ENCODE measurements around the gene CPEB4.
A peak's percentile ranks its signal among the peaks of the same experiment; 100 is the strongest.

CPEB4 gene

GRCh38 chr5:173887610-173888472, at the start of gene CPEB4:
CPEB4 (plus strand) TSS chr5:173888349; CDS start chr5:173889734, 1,385 bp downstream.
- peak; percentile 81 to 96 for DNase-seq (ENCODE audit: extremely low read depth in 1 of 2, low read depth in 1 of 2)

DNA sequence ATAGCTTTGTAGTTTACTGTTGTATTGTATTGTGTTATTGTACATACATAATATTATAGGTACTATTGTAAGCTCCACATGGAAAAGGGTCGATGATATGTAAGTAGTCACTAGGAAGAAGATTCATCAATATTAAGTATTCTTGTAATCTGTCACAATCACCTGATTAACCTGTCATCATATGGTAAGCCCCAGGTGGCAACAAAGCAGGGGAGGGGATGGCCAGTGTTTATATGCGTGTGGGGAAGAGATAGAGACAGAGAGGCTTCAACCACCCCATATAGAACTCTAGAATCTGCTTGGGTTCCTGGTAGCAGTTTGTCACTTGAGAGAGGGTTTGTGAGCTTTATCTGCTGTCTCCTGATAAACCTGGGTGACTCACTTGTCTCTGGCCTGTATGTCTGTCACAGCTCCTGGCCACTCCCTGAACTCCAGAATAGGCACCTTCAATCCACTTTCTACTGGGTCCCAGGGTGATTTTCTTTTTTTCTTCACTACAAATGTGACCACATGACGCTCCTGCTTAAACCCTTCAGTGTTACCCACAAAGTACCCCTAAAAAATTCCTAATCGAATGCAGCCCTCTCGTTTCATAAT, 48.9 kb upstream of the CPEB4 start:
- DNase-seq (ENCODE audit: extremely low read depth in 1 of 2, low read depth in 1 of 2) = no peak

DNA sequence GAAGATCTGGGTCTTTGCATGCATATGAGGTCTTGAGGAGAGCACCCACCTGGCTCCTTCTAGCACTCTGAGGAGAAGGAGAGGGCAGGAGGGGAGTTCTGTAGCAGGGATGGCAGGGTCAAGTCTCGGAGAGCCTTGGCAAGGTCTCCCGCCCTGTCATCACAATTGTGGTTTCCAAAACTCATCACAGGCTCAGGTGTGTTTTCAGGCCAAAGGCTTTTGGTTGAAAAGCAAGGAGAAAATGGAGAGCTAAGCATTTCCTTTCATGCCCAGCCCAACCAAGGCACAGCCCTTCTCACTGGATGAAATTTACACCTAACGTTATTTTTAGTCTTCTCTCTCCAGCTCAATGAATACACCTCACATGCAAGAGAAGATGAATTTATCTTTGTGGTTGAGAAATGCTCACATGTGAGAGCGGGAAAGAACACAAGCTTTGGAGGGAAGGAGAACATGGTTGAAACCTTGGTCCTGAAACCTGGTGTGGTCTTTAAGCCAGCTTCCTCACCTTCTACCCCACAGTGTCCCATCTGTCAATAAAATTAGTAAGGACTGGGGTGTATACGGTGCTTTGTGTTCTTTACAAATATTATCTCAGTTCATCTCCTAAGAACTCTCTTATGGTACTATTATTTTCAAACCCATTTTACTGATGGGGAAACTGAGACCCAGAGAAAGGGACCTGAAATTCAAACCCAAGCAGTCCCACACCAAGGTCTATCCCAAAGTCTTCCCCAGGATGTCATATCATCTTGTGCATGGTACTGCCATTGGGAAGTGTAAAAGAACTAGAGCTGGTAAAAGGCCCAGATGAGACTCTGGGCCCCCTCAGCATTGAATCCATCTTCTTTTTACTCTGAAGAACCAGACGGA, 47.8 kb upstream of the CPEB4 start:
- DNase-seq (ENCODE audit: extremely low read depth in 1 of 2, low read depth in 1 of 2) = no peak

GRCh38 chr5:173841710-173842109, 46.4 kb upstream of the CPEB4 start:
- DNase-seq (ENCODE audit: extremely low read depth in 1 of 2, low read depth in 1 of 2) = no peak

GRCh38 chr5:173843794-173844193, 44.4 kb upstream of the CPEB4 start:
- no peak for DNase-seq (ENCODE audit: extremely low read depth in 1 of 2, low read depth in 1 of 2)

GRCh38 chr5:173845321-173845720, 42.8 kb upstream of the CPEB4 start:
- DNase-seq (ENCODE audit: extremely low read depth in 1 of 2, low read depth in 1 of 2) = no peak

GRCh38 chr5:173846929-173847501, 41.1 kb upstream of the CPEB4 start:
- no peak for DNase-seq (ENCODE audit: extremely low read depth in 1 of 2, low read depth in 1 of 2)

- DNase-seq (ENCODE audit: extremely low read depth in 1 of 2, low read depth in 1 of 2) = no peak
Observed at GRCh38 chr5:173848986-173849596, 39.1 kb upstream of the CPEB4 start.

DNA sequence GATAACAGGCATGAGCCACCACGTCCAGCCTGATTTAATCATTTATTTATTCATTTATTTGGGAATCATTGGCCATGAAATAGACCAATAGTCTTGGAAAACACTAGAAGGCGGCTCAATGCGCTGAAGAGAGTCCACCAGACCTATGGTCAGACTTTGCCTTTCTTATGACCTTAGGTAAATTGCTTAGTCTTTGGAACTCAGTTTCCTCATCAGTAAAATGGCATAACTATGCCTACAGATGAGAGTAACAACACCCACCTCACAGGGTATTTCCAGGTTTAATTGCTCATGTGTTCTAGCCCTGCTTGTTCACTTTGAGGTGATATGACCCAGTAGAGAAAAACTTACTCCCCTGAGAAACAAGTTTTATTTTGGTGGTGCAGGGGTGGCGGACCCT, 38.2 kb upstream of the CPEB4 start:
- DNase-seq (ENCODE audit: extremely low read depth in 1 of 2, low read depth in 1 of 2) = no peak

DNA sequence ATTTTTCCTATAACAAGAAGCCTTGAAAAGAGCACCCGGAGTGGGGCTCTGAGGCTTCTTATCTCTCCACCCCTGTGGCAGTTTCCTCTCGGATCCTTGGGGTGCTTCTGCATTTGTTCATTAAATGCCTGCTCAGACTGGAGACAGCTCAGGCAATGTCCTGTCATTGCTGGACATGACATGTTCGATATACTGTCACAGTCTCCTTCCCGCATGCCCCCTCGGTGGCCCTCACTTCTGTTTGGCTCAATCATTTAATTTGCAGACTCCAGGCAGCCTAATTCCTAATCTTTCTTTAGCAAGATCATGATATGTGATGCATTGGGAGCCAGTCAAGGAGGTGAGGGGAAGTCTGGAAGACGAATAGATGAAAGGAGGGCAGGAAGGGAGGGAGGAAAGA, 37.5 kb upstream of the CPEB4 start:
- no peak for DNase-seq (ENCODE audit: extremely low read depth in 1 of 2, low read depth in 1 of 2)

DNA sequence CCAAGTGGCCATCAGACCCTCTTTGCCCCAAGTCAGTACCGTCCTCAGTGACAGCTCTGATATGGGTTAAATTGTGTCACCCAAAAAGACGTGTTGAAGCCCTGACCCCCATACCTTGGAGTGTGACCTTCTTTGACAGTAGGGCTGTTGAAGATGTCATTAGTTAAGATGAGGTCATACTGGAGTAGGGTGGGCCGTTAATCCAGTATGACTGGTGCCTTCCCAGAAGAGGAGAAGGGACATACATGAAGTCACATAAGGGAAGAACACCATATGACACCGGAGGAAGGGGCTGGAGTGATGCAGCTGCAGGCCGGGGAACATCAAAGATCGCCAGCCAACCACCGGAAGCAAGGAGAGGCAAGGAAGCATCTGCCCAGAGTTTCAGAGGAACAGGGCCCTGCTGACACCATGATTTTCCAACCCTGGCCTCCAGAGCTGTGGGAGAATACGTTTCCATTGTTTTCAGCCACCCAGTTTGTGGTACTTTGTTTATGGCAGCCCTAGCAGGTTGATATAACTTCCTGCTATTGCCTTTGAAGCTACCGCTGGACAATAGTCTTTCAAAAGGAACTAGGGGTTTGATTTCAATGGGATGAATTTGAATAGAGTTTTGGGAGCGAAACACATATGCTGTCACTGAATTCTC, 36.4 kb upstream of the CPEB4 start:
- no peak for DNase-seq (ENCODE audit: extremely low read depth in 1 of 2, low read depth in 1 of 2)

GRCh38 chr5:173852790-173853359, 35.3 kb upstream of the CPEB4 start:
- no peak for DNase-seq (ENCODE audit: extremely low read depth in 1 of 2, low read depth in 1 of 2)

GRCh38 chr5:173853370-173854131, 34.6 kb upstream of the CPEB4 start:
- no peak for DNase-seq (ENCODE audit: extremely low read depth in 1 of 2, low read depth in 1 of 2)

DNA sequence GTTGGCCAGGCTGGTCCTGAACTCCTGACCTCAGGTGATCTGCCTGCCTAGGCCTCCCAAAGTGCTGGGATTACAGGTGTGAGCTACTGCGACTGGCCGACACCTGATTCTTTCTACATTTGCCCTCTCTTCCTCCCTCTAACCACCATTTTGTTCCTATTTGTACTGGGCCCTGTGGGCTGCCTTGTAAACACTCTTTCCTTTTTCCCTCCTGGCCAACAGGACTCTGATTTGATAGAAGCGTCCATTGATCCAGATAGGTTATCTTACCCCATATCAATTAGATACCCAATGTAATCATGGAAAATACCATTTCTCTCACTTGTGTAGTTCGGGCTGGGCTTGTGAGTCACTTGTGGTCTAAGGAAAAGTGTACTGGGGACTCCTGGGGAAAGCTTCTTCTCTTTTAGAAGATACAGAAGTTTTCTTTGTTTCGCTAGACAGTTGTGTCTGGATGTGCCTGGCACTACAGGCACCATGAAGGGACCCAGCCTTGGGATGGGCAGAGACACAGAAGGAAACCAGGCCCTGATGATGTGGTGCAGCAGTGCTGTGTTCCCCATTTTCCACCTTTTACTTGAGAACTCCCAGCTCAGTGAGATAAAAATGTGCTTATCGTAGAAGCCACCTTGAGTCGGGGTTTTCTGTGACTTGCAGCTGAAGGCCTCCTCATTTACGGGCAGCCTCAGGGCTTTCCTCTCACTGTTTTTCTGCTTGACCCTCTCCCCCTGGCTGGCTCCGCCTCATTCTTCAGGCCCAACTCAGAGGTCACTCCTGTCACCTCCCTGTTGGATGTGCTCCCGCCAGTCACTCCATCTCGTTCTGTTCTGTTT, 32.8 kb upstream of the CPEB4 start:
- no peak for DNase-seq (ENCODE audit: extremely low read depth in 1 of 2, low read depth in 1 of 2)

DNA sequence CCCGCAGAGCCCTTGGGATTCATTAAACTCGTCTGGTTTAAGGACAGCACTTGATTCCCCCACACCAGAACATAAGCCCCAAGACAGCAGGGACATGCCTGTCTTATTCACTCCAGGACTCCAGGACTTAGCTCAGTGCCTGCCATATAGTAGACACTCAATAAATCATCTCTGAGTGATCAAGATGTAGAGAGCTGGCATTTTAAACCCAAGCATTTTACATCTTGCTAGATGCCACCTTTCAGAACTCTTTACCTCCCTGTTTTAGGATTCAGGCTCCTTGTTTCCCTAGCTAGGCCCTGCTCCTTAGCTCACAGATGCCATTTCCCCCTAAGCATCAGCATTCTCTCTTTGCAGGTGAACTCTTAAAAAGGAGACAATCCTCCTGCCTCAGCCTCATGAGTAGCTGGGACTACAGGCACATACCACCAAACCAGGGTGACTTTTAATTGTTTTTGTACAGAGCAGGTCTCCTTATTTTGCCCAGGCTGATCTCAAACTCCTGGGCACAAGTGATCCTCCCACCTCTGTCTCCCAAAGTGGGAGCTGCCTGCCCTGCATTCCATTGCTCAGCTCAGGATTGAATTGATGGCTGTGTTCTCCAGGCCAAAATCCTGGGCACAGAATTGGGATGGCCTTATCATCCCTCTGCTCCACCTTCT, 32.0 kb upstream of the CPEB4 start:
- no peak for DNase-seq (ENCODE audit: extremely low read depth in 1 of 2, low read depth in 1 of 2)

DNA sequence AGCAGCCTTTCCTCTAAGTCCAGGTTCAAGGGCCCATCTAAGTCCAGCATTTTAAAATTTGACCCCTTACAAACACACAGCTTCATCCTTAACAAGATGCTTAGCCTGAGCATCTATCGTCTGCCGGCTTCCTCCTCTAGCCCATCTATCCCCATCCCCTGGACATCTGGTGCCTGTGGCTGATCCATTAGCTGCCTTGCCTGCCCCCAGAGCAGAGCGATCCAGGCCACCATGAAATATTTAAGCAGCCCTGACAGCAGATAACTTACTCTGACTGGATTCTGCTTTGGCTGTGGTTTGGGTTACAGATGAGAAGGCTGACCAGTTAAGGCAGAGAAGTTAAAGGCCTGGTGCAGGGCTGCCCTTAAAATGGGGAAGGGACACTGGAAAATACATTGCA, 30.9 kb upstream of the CPEB4 start:
- no peak for DNase-seq (ENCODE audit: extremely low read depth in 1 of 2, low read depth in 1 of 2)

- DNase-seq (ENCODE audit: extremely low read depth in 1 of 2, low read depth in 1 of 2) = no peak
Observed at GRCh38 chr5:173858021-173858669, 30.0 kb upstream of the CPEB4 start.
